Ovary (tissue), 9 donors: ENCODE results near the gene TENM3. TPM values are rescaled to one million over a fixed set of nuclear protein-coding genes. Genes with fewer than 3 reads are reported as not detected.

Source experiments
- DNase-seq, 5 donors: peaks; one replicate each; pipeline ENCODE4 v3.0.0-alpha.2; 2019 to 2020
- H3K27ac ChIP-seq, 2 donors: fragments of 200-600 bp; one replicate each; pipeline versions ENCODE4 v1.5.1 to v1.8.0; 2019 to 2022
- H3K27me3 ChIP-seq: fragments of 200-600 bp; one replicate; pipeline ENCODE4 v1.8.0; 2022
- H3K36me3 ChIP-seq: fragments of 200-600 bp; sonication (generic); one replicate; pipeline ENCODE4 v1.5.1; 2019
- H3K4me1 ChIP-seq: one replicate; pipeline ENCODE4 v1.8.1; 2013; ENCODE audit warnings: mild to moderate bottlenecking, moderate library complexity; ENCODE audit not compliant: insufficient read depth
- H3K4me3 ChIP-seq: fragments of 200-600 bp; sonication (generic); one replicate; pipeline ENCODE4 v1.5.1; 2017
- H3K9me3 ChIP-seq, 2 donors: fragments of 200-600 bp in 1 of 2; sonication (generic) in 1 of 2; one replicate each; pipeline versions ENCODE4 v1.5.1 to v1.8.1; 2013 to 2019; ENCODE audit warnings: mild to moderate bottlenecking in 1 of 2, moderate library complexity in 1 of 2
- EP300 ChIP-seq: sonication (generic); formaldehyde crosslinking; IDR thresholded peaks from one replicate; pipeline ENCODE4 v1.6.1; 2017; ENCODE audit warnings: antibody characterized with exemption
- POLR2A ChIP-seq: fragments of 450-650 bp; IDR thresholded peaks from one replicate; pipeline ENCODE4 v1.6.1; 2017; ENCODE audit warnings: antibody characterized with exemption, mild to moderate bottlenecking, moderate library complexity
- WGBS, 3 donors: extraction: QIAGEN DNeasy Blood & Tissue Kit in 1 of 3; methylation state at CpG; one replicate each; pipeline versions ENCODE4 v1.1.5 to v1.1.7; 2013 to 2017; 5-methylcytosine and 5-hydroxymethylcytosine counted together
- intact Hi-C, 4 donors: fragments of 100-400 bp; cut with DNase I; formaldehyde crosslinking; loops; one replicate each; pipeline versions ENCODE4 v1.11.0 to v1.15.1; 2022 to 2023
- polyA plus RNA-seq, 2 donors: library from polyadenylated mRNA; stranded (reverse); fragments of 200-250 nt in 1 of 2; fragments of 350-450 nt in 1 of 2; fragmentation: Illumina TruSeq in 1 of 2; extraction: RNeasy Lipid Tissue Mini Kit (QIAGEN cat#74804) in 1 of 2; gene quantifications; one replicate each; pipeline ENCODE4 v1.2.3, GENCODE V29; 2013 to 2014
- total RNA-seq, 7 donors: library from RNA; depleted of rRNA in 2 of 7; stranded (reverse); fragments of >200 nt in 2 of 7; fragmentation: NEBNext Ultra II Directional in 3 of 7; extraction: Animal tissue kit (Norgen Biotek cat#: 25700) in 3 of 7; gene quantifications; one replicate each; pipeline versions ENCODE4 v1.1.0 to v1.2.4, GENCODE V29; 2016 to 2023
- TF ChIP-seq, protein P1 (sequence below), 3 donors: fragments of 450-650 bp in 2 of 3; fragments of 200-600 bp in 1 of 3; IDR thresholded peaks; one replicate each; pipeline versions ENCODE4 v1.5.1 to v1.8.0; 2016 to 2022; ENCODE audit warnings: antibody characterized with exemption in 3 of 3, mild to moderate bottlenecking in 1 of 3
- donor health status: DM: no; HTN: no; CAD: no; lungs with moderate emphysema.
- donor health status: DM: no; HTN: no; CAD: no.
- donor health status: Bipolar disorder and iron deficiency.
- donor health status: DM: yes; HTN: yes; CAD: no.
- donor health status: DM: no; HTN: no; CAD: no.
- donor health status: DM: yes; HTN: yes; CAD: no.

The TENM3 gene
- total and polyA plus RNA-seq, 9 donors: 0.82 to 16.1 (median 5.7) TPM

DNA sequence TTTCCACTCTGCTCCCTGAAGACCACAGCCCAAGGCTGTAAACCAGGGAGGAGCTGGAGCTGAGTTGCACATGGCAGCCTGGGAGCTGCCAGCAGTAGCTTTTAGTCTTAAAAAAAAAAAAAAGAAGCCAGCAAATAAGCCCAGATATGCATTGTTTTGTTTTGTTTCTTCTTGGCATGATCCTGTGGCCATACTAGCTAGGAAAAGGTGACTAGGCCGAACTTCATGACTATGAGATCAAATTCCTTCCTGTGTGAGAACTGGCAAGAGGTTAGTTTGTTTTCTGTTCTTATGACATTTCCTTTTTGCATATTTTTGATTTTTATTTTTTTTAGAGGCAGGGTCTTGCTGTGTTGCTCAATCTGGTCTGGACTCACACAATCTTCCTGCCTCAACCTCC lies 350.7 kb downstream of the TENM3 start:
- H3K36me3 ChIP-seq: no peaks in the 10 kb centered on the region
- intact Hi-C loops: no loop called here
- H3K4me3 ChIP-seq: no peak overlapping the region
- no peaks in the 10 kb centered on the region for H3K27me3 ChIP-seq
- H3K27ac ChIP-seq: no peak overlapping the region
- DNase-seq: no peak
- H3K4me1 ChIP-seq: no peaks in the 10 kb centered on the region
- H3K9me3 ChIP-seq: no peaks in the 10 kb centered on the region
- no peak for TF ChIP-seq POLR2A
- TF ChIP-seq, protein P1, sequence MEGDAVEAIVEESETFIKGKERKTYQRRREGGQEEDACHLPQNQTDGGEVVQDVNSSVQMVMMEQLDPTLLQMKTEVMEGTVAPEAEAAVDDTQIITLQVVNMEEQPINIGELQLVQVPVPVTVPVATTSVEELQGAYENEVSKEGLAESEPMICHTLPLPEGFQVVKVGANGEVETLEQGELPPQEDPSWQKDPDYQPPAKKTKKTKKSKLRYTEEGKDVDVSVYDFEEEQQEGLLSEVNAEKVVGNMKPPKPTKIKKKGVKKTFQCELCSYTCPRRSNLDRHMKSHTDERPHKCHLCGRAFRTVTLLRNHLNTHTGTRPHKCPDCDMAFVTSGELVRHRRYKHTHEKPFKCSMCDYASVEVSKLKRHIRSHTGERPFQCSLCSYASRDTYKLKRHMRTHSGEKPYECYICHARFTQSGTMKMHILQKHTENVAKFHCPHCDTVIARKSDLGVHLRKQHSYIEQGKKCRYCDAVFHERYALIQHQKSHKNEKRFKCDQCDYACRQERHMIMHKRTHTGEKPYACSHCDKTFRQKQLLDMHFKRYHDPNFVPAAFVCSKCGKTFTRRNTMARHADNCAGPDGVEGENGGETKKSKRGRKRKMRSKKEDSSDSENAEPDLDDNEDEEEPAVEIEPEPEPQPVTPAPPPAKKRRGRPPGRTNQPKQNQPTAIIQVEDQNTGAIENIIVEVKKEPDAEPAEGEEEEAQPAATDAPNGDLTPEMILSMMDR (IDR thresholded peaks at IDR 0.05): no peak
- TF ChIP-seq EP300: no peak
- WGBS, 3 donors: 56 to 69% (median 66%) methylated on average over 1 of the region's 1 CpG

GRCh38 chr4:182600093-182600492 lies 356.9 kb downstream of the TENM3 start:
- H3K27me3 ChIP-seq: no peaks in the 10 kb centered on the region
- no peaks in the 10 kb centered on the region for H3K36me3 ChIP-seq
- TF ChIP-seq, protein P1 (IDR thresholded peaks at IDR 0.05): no peak
- TF ChIP-seq EP300 (no peak), POLR2A (no peak)
- intact Hi-C loops: no loop called here
- no peak overlapping the region for H3K27ac ChIP-seq
- no peak overlapping the region for H3K4me3 ChIP-seq
- H3K4me1 ChIP-seq: no peaks in the 10 kb centered on the region
- no peak for DNase-seq
- 49 to 65% (median 53%) methylated on average over 2 of the region's 2 CpGs for WGBS, 3 donors
- H3K9me3 ChIP-seq: no peaks in the 10 kb centered on the region

DNA sequence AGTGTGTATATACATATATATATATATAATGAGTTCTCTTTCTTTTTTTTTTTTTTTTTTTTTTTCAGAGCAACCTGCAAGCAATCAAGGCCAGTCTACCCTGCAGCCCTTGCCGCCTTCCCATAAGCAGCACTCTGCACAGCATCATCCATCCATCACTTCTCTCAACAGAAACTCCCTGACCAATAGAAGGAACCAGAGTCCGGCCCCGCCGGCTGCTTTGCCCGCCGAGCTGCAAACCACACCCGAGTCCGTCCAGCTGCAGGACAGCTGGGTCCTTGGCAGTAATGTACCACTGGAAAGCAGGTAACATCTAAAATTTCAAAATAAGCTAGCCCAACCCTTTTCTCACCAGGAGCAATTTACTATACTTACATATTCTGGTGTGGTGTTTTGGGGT lies 357.7 kb downstream of the TENM3 start:
- Histone ChIP-seq H3K4me3 (no peak overlapping the region), H3K9me3 (no peaks in the 10 kb centered on the region), H3K36me3 (no peaks in the 10 kb centered on the region), H3K27me3 (no peaks in the 10 kb centered on the region), H3K27ac (no peak overlapping the region), H3K4me1 (no peaks in the 10 kb centered on the region)
- WGBS, 3 donors: 68 to 88% (median 77%) methylated on average over 8 of the region's 8 CpGs
- TF ChIP-seq, protein P1 (IDR thresholded peaks at IDR 0.05): no peak
- TF ChIP-seq EP300 (no peak), POLR2A (no peak)
- intact Hi-C loops: no loop called here
- no peak for DNase-seq

GRCh38 chr4:182604161-182604622 lies 361.0 kb downstream of the TENM3 start:
- H3K27me3 ChIP-seq: no peaks in the 10 kb centered on the region
- no peak overlapping the region for H3K27ac ChIP-seq
- no peaks in the 10 kb centered on the region for H3K4me1 ChIP-seq
- DNase-seq: no peak
- no peaks in the 10 kb centered on the region for H3K9me3 ChIP-seq
- TF ChIP-seq POLR2A (no peak), EP300 (no peak)
- TF ChIP-seq, protein P1 (IDR thresholded peaks at IDR 0.05): no peak
- intact Hi-C loops: no loop called here
- H3K4me3 ChIP-seq: no peak overlapping the region
- 20 to 60% (median 38%) methylated on average over 2 of the region's 2 CpGs for WGBS, 3 donors
- H3K36me3 ChIP-seq: no peaks in the 10 kb centered on the region

DNA sequence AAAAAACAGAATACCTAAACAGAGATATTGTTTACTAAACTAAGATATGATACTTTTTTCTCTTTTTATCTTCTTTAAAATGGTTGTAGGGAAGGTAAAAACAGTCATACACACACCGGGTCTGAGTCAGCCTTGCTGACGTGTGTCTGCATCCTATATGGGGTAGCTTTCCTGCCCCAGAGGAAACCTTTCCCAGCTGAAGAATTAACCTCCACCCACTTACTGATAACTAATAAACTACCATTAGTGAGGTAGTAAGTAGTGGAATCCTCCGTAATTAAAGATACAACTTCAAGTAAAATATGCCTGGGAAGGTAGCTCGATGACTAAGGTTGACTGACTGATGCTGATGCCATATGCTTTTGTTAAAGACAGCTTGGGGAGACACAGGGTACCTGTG lies 361.8 kb downstream of the TENM3 start:
- 85 to 95% (median 92%) methylated on average over 4 of the region's 4 CpGs for WGBS, 3 donors
- no peak overlapping the region for H3K27ac ChIP-seq
- H3K27me3 ChIP-seq: no peaks in the 10 kb centered on the region
- no peak for DNase-seq
- no peaks in the 10 kb centered on the region for H3K36me3 ChIP-seq
- no peaks in the 10 kb centered on the region for H3K9me3 ChIP-seq
- intact Hi-C loops: no loop called here
- no peak overlapping the region for H3K4me3 ChIP-seq
- TF ChIP-seq EP300 (no peak), POLR2A (no peak)
- TF ChIP-seq, protein P1 (IDR thresholded peaks at IDR 0.05): no peak
- no peaks in the 10 kb centered on the region for H3K4me1 ChIP-seq
